Nephron progenitor cell (in vitro differentiated cells): Measurements from ENCODE around the gene SEC14L3.
A peak's percentile ranks its signal among the peaks of the same experiment; 100 is the strongest.

Experiments
- DNase-seq: peaks from one replicate; pipeline ENCODE4 v3.0.0; 2021
- H3K27ac Mint-ChIP-seq: 2 replicates; pipeline ENCODE4 v1.8.0; 2021; ENCODE audit warnings: mild to moderate bottlenecking, moderate library complexity, mixed read lengths
- H3K27me3 Mint-ChIP-seq: 2 replicates; pipeline ENCODE4 v1.8.0; 2021; ENCODE audit warnings: mild to moderate bottlenecking, low read depth, mixed read lengths; ENCODE audit not compliant: poor library complexity
- H3K36me3 Mint-ChIP-seq: 2 replicates; pipeline ENCODE4 v1.8.0; 2021; ENCODE audit warnings: low read depth, mixed read lengths
- H3K4me1 Mint-ChIP-seq: 2 replicates; pipeline ENCODE4 v1.8.0; 2021; ENCODE audit warnings: mixed read lengths
- H3K4me3 Mint-ChIP-seq: 2 replicates; pipeline ENCODE4 v1.8.0; 2021; ENCODE audit warnings: mild to moderate bottlenecking, moderate library complexity, mixed read lengths
- H3K9me3 Mint-ChIP-seq: 2 replicates; pipeline ENCODE4 v1.8.0; 2021; ENCODE audit warnings: mild to moderate bottlenecking, moderate library complexity, mixed read lengths
- CTCF ChIP-seq: fragments of 200-600 bp; sonication (generic); IDR thresholded peaks from 2 replicates; pipeline ENCODE4 v1.5.0; 2021; ENCODE audit warnings: antibody characterized with exemption

SEC14L3 gene

GRCh38 chr22:30426388-30427353 lies 45.1 kb downstream of the SEC14L3 start:
- Mint-ChIP-seq H3K4me1 (peaks cover 37% of the 10 kb centered on the region), H3K27me3 (peaks cover 6% of the 10 kb centered on the region), H3K27ac (no peak overlapping the region), H3K9me3 (no peaks in the 10 kb centered on the region), H3K36me3 (peaks cover 17% of the 10 kb centered on the region), H3K4me3 (peak overlapping the region; percentile 91)
- peak; percentile 74 for DNase-seq
- peak; percentile 48 for TF ChIP-seq CTCF

GRCh38 chr22:30425616-30426387 lies 46.0 kb downstream of the SEC14L3 start, which contains the start of gene MTFP1:
Gene MTFP1 (plus strand): TSS chr22:30425768. CDS start chr22:30425880, 112 bp downstream.
- Mint-ChIP-seq H3K36me3 (peaks cover 17% of the 10 kb centered on the region), H3K4me3 (peak within 1 kb of the TSS; percentile 91), H3K4me1 (peaks cover 46% of the 10 kb centered on the region), H3K9me3 (no peaks in the 10 kb centered on the region), H3K27ac (peak within 1 kb of the TSS; percentile 13), H3K27me3 (peaks cover 6% of the 10 kb centered on the region)
- no peak for TF ChIP-seq CTCF
- peak; percentile 76 for DNase-seq

- H3K27ac Mint-ChIP-seq: peak overlapping the region; percentile 13
- H3K36me3 Mint-ChIP-seq: peaks cover 22% of the 10 kb centered on the region
- H3K9me3 Mint-ChIP-seq: no peaks in the 10 kb centered on the region
- peaks cover 51% of the 10 kb centered on the region for H3K4me1 Mint-ChIP-seq
- peak overlapping the region; percentile 91 for H3K4me3 Mint-ChIP-seq
- no peak for DNase-seq
- H3K27me3 Mint-ChIP-seq: peaks cover 10% of the 10 kb centered on the region
- no peak for TF ChIP-seq CTCF
Observed at GRCh38 chr22:30425327-30425615, 46.5 kb downstream of the SEC14L3 start.

- Mint-ChIP-seq H3K27ac (peak overlapping the region; percentile 29), H3K4me1 (peaks cover 53% of the 10 kb centered on the region), H3K4me3 (peak overlapping the region; percentile 91), H3K27me3 (peaks cover 7% of the 10 kb centered on the region), H3K36me3 (peaks cover 25% of the 10 kb centered on the region), H3K9me3 (no peaks in the 10 kb centered on the region)
- TF ChIP-seq CTCF: no peak
- no peak for DNase-seq
Observed at GRCh38 chr22:30424534-30425326, 47.1 kb downstream of the SEC14L3 start.

- H3K4me1 Mint-ChIP-seq: peaks cover 53% of the 10 kb centered on the region
- DNase-seq: peak; percentile 98
- H3K4me3 Mint-ChIP-seq: peak overlapping the region; percentile 91
- H3K36me3 Mint-ChIP-seq: peaks cover 30% of the 10 kb centered on the region
- peak overlapping the region; percentile 98 for H3K27ac Mint-ChIP-seq
- no peaks in the 10 kb centered on the region for H3K9me3 Mint-ChIP-seq
- TF ChIP-seq CTCF: no peak
- H3K27me3 Mint-ChIP-seq: peaks cover 4% of the 10 kb centered on the region
Observed at GRCh38 chr22:30423959-30424533, 47.8 kb downstream of the SEC14L3 start.
